ENCODE measurements around the gene CDON.
"Not testable (repeated sequence)": the region's sequence is repeated elsewhere in the genome, so short reads cannot be mapped to it uniquely, and the experiment has no call there.

The CDON gene

DNA sequence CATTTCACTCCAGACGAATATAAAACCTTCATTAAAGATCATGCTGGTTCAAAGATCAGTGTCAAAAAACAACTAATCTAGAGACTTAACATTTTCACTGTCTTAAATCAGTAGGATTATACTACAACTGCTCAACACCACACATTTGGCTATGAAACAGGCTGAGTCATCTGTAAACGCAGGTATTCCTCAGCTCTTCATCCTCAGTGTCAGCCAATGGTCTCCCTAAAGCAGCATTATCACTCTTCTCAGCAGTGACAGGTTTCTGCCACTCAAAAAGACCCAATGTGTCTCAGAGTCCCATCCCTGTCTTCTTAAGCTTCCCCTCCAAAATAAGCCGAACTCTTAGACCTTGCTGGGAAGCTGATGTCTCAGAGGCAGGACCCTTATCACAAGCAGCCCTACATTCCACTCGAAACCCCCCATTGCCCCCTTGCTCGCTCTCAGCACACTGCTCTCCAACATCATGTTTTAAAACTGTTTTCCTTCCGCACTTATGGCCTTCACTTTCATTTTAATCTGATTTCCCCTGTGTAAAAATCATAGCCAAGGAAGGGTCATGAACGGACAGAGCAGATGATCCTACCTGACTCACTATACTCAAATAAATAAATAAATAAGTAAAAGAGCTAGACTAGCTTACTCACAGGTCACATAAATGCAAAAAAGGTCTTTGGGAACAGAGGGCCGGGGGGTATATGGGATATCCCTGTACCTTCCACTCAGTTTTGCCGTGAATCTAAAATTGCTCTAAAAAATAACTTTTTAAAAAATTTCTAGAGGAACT, 23.0 kb downstream of the CDON start:
- 88 to 91% methylated on average over 8 to 9 of the region's 9 CpGs for WGBS, 2 experiments
- H3K27ac ChIP-seq (ENCODE audit: insufficient read depth, low read depth, low read length, poor library complexity, severe bottlenecking) = no peak overlapping the region
- H3K36me3 ChIP-seq (ENCODE audit: control insufficient read depth, insufficient read depth, low read length) = peaks cover 3% of the 10 kb centered on the region
- no peak overlapping the region for H3K4me3 ChIP-seq (ENCODE audit: insufficient read depth, low read depth, low read length)
- H3K4me1 ChIP-seq (ENCODE audit: control insufficient read depth, insufficient read depth, low read length) = peaks cover 20% of the 10 kb centered on the region
- H3K27me3 ChIP-seq (ENCODE audit: control insufficient read depth, insufficient read depth, low read length, poor library complexity, severe bottlenecking) = no peaks in the 10 kb centered on the region
- H3K9me3 ChIP-seq (ENCODE audit: control insufficient read depth, low read length) = no peaks in the 10 kb centered on the region

DNA sequence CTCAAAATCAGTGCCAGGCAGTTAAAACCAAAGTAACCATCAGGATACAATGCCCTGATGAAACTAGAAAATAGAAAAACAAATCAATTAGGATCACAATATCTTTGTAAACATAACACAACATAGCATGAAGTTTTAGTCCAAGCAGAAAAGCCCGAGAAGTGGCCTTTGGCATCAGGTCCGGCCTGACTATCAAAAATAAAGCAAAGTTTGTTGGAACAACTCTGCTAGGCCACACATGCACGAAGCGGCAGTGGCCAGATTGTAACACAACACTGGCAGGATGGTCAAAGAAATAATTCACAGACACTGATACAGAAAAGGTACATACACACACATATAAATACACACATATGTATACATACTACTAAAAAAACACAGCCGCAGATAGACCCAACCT, 26.9 kb downstream of the CDON start:
- peaks cover 43% of the 10 kb centered on the region for H3K4me1 ChIP-seq (ENCODE audit: control insufficient read depth, insufficient read depth, low read length)
- H3K27me3 ChIP-seq (ENCODE audit: control insufficient read depth, insufficient read depth, low read length, poor library complexity, severe bottlenecking) = no peaks in the 10 kb centered on the region
- 90 to 96% methylated on average over 5 of the region's 5 CpGs for WGBS, 2 experiments
- H3K27ac ChIP-seq (ENCODE audit: insufficient read depth, low read depth, low read length, poor library complexity, severe bottlenecking) = no peak overlapping the region
- no peaks in the 10 kb centered on the region for H3K36me3 ChIP-seq (ENCODE audit: control insufficient read depth, insufficient read depth, low read length)
- H3K9me3 ChIP-seq (ENCODE audit: control insufficient read depth, low read length) = no peaks in the 10 kb centered on the region
- H3K4me3 ChIP-seq (ENCODE audit: insufficient read depth, low read depth, low read length) = no peak overlapping the region

DNA sequence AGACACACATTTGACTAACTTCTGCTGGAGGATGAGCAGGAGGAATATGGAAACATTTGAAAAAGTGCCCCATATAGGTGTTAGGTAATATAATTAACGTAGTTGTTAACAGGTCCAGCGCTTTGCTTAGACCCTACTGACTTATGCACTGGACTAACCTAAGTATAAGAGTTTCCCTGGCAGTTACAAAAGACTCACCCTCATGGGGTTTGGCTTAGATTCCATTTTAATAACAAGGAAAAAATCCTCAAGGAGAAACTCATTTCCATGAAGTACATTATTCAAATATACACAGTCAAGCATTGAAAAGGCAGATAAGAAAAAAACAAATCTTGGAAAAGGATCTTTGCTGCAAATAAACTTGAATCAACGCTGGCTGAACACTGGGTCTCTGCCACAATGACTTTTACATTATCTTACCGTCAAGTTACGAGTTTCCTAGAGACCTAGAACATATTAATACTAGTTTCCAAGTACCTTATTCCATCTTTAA, 27.7 kb downstream of the CDON start:
- 74 to 77% methylated on average over 5 of the region's 5 CpGs for WGBS, 2 experiments
- Histone ChIP-seq H3K36me3 (ENCODE audit: control insufficient read depth, insufficient read depth, low read length) (no peaks in the 10 kb centered on the region), H3K4me3 (ENCODE audit: insufficient read depth, low read depth, low read length) (no peak overlapping the region), H3K9me3 (ENCODE audit: control insufficient read depth, low read length) (no peaks in the 10 kb centered on the region), H3K4me1 (ENCODE audit: control insufficient read depth, insufficient read depth, low read length) (peaks cover 46% of the 10 kb centered on the region), H3K27me3 (ENCODE audit: control insufficient read depth, insufficient read depth, low read length, poor library complexity, severe bottlenecking) (no peaks in the 10 kb centered on the region), H3K27ac (ENCODE audit: insufficient read depth, low read depth, low read length, poor library complexity, severe bottlenecking) (peak overlapping the region; percentile 68)

DNA sequence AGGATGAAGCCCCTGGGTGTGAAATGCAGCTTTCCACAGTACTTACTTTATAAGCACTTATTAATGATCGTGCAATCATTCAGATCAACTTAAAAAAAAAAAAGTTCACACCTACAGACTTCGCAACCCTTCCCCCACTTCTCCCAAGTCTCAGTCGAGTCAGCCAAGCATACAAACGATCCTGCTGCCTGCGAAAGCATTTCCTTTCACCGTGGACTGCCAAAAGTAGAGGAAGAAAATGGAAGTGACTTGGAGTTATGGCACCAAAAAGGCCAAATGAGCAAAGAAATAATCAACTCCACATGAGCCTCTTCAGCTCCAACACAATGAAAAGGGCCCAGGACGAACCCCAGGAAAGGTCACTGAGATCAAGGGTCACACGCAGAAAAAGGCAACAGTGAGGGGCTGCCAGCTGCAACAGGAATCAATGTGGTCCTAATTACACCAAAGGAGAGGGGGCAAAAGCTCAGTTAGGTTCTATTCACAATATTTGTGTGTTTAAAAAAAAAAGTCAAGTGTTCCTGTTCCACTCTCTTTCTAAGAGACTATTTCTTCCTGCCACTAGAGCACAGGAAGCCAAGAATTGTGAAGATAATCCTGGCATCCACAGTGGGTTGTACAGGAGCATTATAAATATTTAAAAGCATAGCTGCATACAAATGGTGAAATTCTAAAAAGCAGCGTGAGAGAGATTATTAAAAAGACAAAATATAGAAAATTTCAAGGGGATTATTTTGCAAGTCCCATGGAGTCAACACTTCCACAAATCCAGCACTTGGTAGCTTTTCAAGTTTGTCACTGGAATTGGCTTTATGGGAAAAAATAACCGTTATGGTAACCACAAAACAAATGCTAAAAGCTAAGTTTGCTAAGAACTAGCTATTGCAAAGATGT, 28.4 kb downstream of the CDON start:
- Histone ChIP-seq H3K27ac (ENCODE audit: insufficient read depth, low read depth, low read length, poor library complexity, severe bottlenecking) (peak overlapping the region; percentile 68), H3K27me3 (ENCODE audit: control insufficient read depth, insufficient read depth, low read length, poor library complexity, severe bottlenecking) (no peaks in the 10 kb centered on the region), H3K36me3 (ENCODE audit: control insufficient read depth, insufficient read depth, low read length) (no peaks in the 10 kb centered on the region), H3K4me3 (ENCODE audit: insufficient read depth, low read depth, low read length) (peak overlapping the region; percentile 1), H3K4me1 (ENCODE audit: control insufficient read depth, insufficient read depth, low read length) (peaks cover 50% of the 10 kb centered on the region), H3K9me3 (ENCODE audit: control insufficient read depth, low read length) (no peaks in the 10 kb centered on the region)
- WGBS, 2 experiments = 35 to 46% methylated on average over 9 to 10 of the region's 10 CpGs

DNA sequence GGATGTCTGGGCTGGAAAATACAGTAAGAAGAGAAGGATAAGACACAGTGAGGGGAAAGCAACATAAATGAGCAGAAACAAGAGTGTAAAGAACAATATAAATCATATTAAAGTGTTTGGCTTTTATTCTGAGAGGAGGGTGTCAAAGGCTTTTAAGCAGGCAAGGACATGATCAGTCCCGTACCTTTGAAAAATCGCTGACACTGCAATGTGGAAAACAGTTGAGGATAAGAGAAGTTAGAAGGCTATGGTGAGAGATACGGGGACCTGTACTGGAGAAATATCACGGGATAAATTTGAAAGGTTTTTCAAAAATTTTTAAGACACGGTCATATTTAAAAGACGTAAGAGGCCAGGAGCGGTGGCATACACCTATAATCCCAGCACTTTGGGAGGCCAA, 30.3 kb downstream of the CDON start:
- peaks cover 50% of the 10 kb centered on the region for H3K4me1 ChIP-seq (ENCODE audit: control insufficient read depth, insufficient read depth, low read length)
- H3K27ac ChIP-seq (ENCODE audit: insufficient read depth, low read depth, low read length, poor library complexity, severe bottlenecking) = no peak overlapping the region
- no peak overlapping the region for H3K4me3 ChIP-seq (ENCODE audit: insufficient read depth, low read depth, low read length)
- no peaks in the 10 kb centered on the region for H3K9me3 ChIP-seq (ENCODE audit: control insufficient read depth, low read length)
- 94 to 96% methylated on average over 7 of the region's 7 CpGs for WGBS, 2 experiments
- no peaks in the 10 kb centered on the region for H3K36me3 ChIP-seq (ENCODE audit: control insufficient read depth, insufficient read depth, low read length)
- no peaks in the 10 kb centered on the region for H3K27me3 ChIP-seq (ENCODE audit: control insufficient read depth, insufficient read depth, low read length, poor library complexity, severe bottlenecking)

DNA sequence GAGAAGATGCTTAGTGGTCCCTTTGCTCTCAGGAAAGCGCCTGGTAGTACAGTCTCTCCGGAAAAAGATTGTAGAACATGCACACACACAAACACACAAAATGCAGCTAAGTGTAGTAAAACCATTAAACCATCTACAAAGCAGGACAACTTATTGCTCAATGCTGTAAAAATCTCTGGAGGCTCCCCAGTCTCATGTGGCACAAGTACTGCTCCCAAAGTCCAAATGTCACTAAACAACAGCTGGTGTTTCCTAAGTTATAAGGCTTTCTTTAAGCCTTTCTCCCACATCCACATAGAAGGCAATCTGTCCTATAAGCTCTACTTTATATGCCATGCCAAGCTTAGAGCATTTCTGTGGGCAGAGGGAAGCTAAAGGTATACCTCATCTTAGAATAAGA, 32.9 kb downstream of the CDON start:
- Histone ChIP-seq H3K27ac (ENCODE audit: insufficient read depth, low read depth, low read length, poor library complexity, severe bottlenecking) (no peak overlapping the region), H3K4me1 (ENCODE audit: control insufficient read depth, insufficient read depth, low read length) (peaks cover 31% of the 10 kb centered on the region), H3K4me3 (ENCODE audit: insufficient read depth, low read depth, low read length) (no peak overlapping the region), H3K27me3 (ENCODE audit: control insufficient read depth, insufficient read depth, low read length, poor library complexity, severe bottlenecking) (no peaks in the 10 kb centered on the region), H3K9me3 (ENCODE audit: control insufficient read depth, low read length) (no peaks in the 10 kb centered on the region), H3K36me3 (ENCODE audit: control insufficient read depth, insufficient read depth, low read length) (no peaks in the 10 kb centered on the region)
- 94 to 95% methylated on average over 2 of the region's 2 CpGs for WGBS, 2 experiments

DNA sequence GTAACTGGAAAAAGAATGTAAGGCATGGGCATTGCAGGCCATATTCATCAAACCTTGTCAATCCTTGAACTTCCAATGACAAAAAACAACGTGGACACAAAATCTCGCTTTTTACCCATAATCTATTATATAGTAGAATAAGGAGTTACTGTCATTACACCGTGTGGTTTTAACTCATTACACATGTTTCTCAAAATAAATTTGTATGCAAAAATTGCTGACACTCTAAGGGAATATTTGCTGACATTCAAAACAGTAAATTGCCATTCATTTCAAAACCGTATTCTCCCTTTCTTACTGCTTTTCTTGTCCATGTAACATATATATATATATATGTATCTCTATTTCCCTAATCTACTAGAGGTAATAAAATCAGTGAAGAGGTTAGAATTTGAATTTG, 33.4 kb downstream of the CDON start:
- Histone ChIP-seq H3K9me3 (ENCODE audit: control insufficient read depth, low read length) (no peaks in the 10 kb centered on the region), H3K4me3 (ENCODE audit: insufficient read depth, low read depth, low read length) (no peak overlapping the region), H3K27ac (ENCODE audit: insufficient read depth, low read depth, low read length, poor library complexity, severe bottlenecking) (no peak overlapping the region), H3K36me3 (ENCODE audit: control insufficient read depth, insufficient read depth, low read length) (no peaks in the 10 kb centered on the region), H3K27me3 (ENCODE audit: control insufficient read depth, insufficient read depth, low read length, poor library complexity, severe bottlenecking) (no peaks in the 10 kb centered on the region), H3K4me1 (ENCODE audit: control insufficient read depth, insufficient read depth, low read length) (peaks cover 26% of the 10 kb centered on the region)
- WGBS, 2 experiments = 75 to 89% methylated on average over 1 to 3 of the region's 4 CpGs

DNA sequence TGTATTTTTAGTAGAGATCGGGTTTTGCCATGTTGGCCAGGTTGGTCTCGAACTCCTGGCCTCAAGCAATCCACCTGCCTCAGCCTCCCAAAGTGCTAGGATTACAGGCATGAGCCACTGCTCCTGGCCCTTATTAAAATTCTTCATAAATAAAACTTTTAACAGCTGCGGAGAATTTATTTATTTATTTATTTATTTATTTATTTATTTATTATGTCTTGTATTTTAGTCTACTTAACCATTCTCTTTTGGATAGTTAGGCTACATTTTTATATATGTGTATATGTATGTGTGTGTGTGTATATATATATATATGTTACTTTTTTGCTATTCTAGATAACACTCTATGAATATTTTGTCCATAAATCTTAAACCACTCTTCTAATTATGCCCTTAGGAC, 34.1 kb downstream of the CDON start:
- H3K4me3 ChIP-seq (ENCODE audit: insufficient read depth, low read depth, low read length); H3K36me3 ChIP-seq (ENCODE audit: control insufficient read depth, insufficient read depth, low read length); H3K27ac ChIP-seq (ENCODE audit: insufficient read depth, low read depth, low read length, poor library complexity, severe bottlenecking); H3K9me3 ChIP-seq (ENCODE audit: control insufficient read depth, low read length); H3K27me3 ChIP-seq (ENCODE audit: control insufficient read depth, insufficient read depth, low read length, poor library complexity, severe bottlenecking): not testable (repeated sequence)
- peaks cover 18% of the 10 kb centered on the region for H3K4me1 ChIP-seq (ENCODE audit: control insufficient read depth, insufficient read depth, low read length)
- WGBS, 2 experiments = 91 to 100% methylated on average over 2 of the region's 3 CpGs

DNA sequence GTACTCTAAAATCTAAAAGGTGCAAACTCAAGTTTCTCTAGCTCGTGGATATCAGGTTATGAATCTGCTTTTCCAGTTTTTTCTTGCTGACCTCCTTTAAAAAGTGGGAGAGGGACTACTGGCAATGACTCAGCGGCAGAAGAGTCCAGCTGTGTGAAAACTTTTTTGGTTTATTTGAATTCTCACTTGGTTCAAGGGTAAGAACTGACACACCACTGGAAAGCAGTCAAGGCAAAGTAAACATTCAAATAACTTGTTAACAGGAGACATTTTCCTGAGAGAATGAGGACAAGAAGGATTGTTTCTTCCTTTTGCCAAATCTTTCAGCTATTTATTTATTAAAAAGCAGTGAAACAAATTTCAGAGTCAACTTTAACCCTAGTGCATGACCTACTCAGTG, 36.1 kb downstream of the CDON start:
- 66 to 71% methylated on average over 2 of the region's 2 CpGs for WGBS, 2 experiments
- no peaks in the 10 kb centered on the region for H3K27me3 ChIP-seq (ENCODE audit: control insufficient read depth, insufficient read depth, low read length, poor library complexity, severe bottlenecking)
- H3K9me3 ChIP-seq (ENCODE audit: control insufficient read depth, low read length) = no peaks in the 10 kb centered on the region
- H3K4me1 ChIP-seq (ENCODE audit: control insufficient read depth, insufficient read depth, low read length) = peaks cover 7% of the 10 kb centered on the region
- no peak overlapping the region for H3K4me3 ChIP-seq (ENCODE audit: insufficient read depth, low read depth, low read length)
- no peak overlapping the region for H3K27ac ChIP-seq (ENCODE audit: insufficient read depth, low read depth, low read length, poor library complexity, severe bottlenecking)
- H3K36me3 ChIP-seq (ENCODE audit: control insufficient read depth, insufficient read depth, low read length) = peaks cover 3% of the 10 kb centered on the region

DNA sequence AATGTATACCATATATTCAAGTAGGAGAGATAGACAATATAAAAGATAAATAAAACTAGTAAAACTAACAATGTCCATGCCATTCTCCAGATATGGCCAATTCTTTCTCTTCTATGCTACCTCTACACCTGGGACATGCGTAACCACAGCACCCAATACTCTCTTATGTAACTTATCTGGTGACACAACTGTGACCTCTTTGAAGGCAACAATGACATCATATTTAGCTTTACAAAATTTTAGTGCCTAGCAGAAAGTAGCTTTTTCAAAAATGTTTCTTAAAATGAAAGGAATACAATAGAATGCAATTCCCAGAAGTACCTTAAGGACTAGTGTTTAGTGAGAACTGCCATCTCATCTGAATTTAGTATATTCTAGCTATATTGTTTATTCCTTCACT, 36.8 kb downstream of the CDON start:
- no peaks in the 10 kb centered on the region for H3K27me3 ChIP-seq (ENCODE audit: control insufficient read depth, insufficient read depth, low read length, poor library complexity, severe bottlenecking)
- no peak overlapping the region for H3K4me3 ChIP-seq (ENCODE audit: insufficient read depth, low read depth, low read length)
- no peaks in the 10 kb centered on the region for H3K9me3 ChIP-seq (ENCODE audit: control insufficient read depth, low read length)
- 55 to 56% methylated on average over 1 of the region's 1 CpG for WGBS, 2 experiments
- H3K36me3 ChIP-seq (ENCODE audit: control insufficient read depth, insufficient read depth, low read length) = peaks cover 3% of the 10 kb centered on the region
- no peak overlapping the region for H3K27ac ChIP-seq (ENCODE audit: insufficient read depth, low read depth, low read length, poor library complexity, severe bottlenecking)
- peaks cover 7% of the 10 kb centered on the region for H3K4me1 ChIP-seq (ENCODE audit: control insufficient read depth, insufficient read depth, low read length)
